Left hindlimb (tissue), 1 donor: Measurements from ENCODE around the gene ZNF674.
"Not testable (repeated sequence)": the region's sequence is repeated elsewhere in the genome, so short reads cannot be mapped to it uniquely, and the experiment has no call there.

ENCODE experiments used
- DNase-seq: peaks from one replicate; pipeline ENCODE4 v3.0.0-alpha.2; 2018

The ZNF674 gene

DNA sequence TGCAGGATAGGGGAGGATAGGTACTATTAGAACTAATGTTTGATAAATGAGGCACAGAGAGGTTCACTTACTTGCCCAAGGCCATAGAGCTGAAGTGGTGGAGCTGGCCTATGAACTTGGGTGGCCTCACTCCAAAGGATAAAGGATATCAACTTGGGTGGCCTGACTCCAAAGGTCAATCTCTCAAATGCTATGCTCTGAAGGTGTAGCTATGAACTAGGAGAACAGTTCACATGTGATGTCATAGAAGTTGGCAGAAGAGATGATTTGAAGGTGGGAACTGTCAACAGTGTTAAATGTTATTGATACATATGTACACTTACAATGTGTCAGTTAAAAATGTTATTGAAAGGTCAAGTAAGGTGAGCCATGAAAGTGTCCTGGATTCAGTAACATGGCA lies 22.2 kb upstream of the ZNF674 start:
- no peak for DNase-seq

- DNase-seq = no peak
Observed at GRCh38 chrX:46561824-46562657, 16.8 kb upstream of the ZNF674 start.

DNA sequence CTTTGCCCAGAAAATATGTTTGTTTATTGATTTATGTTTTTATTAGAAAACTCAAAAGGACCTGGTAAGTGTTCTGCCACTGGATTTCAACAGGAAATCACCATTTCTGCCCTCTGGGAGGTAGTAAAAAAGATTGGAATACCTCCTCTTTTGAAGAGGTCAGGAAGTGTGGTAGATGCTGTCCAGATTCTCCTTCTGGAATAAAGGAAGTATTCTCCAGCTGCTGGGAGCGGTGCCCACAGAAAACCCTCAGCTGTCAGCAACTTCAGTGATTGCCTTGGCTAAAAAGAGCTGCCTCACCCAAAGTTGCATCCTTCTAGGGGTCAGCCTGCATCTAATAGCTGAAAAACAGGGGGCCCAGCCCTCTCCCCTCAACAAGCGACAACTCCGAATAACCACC lies 13.8 kb upstream of the ZNF674 start:
- DNase-seq = no peak

- no peak for DNase-seq
Observed at GRCh38 chrX:46554942-46555341, 9.7 kb upstream of the ZNF674 start.

GRCh38 chrX:46553935-46554334 lies 8.7 kb upstream of the ZNF674 start:
- no peak for DNase-seq

DNA sequence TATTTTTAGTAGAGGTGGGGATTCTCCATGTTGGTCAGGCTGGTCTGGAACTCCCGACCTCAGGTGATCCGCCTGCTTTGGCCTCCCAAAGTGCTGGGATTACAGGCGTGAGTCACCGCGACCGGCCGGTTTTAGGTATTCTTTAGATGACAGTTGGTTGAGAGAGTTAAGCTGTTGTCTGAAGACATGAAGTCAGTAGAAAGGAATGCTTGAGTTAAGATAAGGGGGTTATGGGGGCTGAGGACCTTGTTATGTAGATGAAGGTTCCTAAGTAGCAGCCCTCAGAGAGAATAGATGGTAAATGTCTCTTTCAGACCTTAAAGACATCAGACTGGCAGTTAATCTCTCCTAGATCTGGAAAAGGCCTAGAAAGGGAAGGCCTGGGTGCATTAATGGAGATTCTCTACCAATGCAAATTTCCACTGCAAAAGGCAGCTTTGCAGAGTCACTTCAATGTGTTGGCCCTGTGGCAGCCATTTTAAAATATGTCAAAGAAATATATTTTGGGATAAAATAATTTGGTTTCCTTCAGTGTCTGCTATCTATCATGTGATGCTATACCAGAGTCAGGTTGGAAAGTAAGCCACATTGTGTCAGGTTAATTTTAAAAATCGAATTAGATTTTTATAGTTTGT lies 6.4 kb upstream of the ZNF674 start:
- DNase-seq = no peak

- no peak for DNase-seq
Observed at GRCh38 chrX:46549914-46550313, 4.7 kb upstream of the ZNF674 start.

DNA sequence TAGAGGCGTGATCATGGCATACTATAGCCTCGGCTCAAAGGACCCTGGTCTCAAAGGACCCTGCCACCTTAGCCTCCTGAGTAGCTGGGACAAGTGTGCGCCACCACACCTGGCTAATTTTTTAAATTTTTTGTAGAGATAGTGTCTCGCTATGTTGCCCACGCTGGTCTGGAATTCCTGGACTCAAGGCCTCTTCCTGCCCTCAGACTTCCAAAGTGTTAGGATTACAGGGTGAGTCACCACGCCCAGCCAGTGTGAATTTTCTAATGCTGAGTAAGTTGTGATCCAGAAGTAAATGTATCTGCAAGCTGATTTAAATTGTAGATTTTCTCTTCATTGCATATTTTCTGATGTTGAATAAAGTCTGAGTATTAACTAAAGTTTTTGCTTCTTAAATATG lies 2.6 kb upstream of the ZNF674 start:
- DNase-seq = no peak

DNA sequence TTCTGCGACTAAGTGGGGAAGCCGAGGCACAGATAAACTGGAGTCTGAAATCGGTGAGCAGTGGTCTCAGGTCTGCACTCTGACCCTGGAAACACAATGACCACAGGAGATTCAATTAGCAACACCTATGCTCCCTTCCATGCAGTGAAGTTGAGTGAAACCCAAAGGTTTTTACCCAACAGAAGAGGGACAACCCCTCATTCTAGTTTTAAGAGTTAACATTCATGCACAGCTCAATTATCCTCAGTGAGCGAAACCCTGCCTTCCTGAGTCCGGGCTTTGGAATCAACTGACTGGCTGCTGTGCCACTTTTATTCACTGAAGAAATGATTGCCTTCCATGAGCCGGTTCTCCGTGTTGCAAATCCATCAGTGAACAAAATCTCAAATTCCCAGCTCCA lies 694 bp downstream of the ZNF674 start:
- DNase-seq = not testable (repeated sequence)

- no peak for DNase-seq
Observed at GRCh38 chrX:46543441-46543840, 1.8 kb downstream of the ZNF674 start.

- DNase-seq = no peak
Observed at GRCh38 chrX:46531442-46531841, 13.8 kb downstream of the ZNF674 start.

DNA sequence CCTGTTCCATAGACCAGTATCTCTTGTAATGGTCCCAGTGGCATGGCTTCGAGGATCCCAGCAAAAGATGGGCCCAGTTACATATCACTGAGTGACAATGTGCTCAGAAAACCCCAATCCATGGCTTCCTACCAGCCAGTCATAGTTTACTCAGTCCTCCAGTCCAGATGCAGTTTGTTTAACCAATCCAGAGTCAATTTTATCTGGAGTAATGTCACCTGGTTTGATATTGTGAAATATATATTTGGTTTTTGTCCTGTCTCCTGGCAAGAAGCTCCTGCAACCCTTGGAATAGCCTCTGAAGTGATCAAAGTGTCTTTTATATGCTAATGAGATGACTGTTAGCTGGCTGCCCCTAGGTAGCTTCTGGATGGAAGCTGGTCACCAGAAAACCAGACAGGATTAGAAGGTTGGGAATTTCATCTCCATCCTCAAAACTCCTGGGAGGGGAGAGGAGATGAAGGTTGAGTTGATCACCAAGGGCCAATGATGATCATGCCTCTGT lies 14.8 kb downstream of the ZNF674 start:
- DNase-seq = not testable (repeated sequence)

DNA sequence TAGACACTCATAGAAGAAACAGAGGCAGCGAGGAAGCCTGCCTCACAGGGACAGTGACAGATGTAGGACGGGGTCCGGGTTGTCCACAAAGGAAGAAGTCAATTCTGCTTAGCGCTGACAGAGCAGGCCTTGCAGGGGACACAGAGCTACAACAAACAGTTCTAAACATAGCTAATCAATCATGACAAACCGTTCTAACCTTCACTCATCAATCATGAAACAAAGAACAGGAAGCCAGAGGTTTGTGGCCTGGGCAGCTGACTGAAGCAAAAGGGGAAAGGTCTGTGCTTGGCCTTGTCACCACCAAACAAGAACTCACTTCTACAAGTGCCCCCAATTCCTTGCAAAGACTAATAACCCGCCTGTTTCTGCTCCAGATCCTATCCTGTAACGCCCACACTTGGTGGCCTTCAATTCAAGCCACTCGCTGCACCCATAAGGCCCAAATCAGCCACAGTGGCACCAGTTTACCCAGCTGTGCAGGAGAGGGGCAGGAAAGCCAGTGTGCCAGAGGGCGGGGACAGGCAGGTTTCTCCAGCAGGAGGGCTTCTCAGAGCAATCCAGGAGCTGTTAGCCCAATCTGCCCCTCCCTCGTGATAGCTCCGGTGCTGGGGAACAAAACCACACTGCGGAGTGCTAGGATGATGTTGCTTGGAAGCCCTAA lies 15.3 kb downstream of the ZNF674 start:
- DNase-seq = not testable (repeated sequence)

DNA sequence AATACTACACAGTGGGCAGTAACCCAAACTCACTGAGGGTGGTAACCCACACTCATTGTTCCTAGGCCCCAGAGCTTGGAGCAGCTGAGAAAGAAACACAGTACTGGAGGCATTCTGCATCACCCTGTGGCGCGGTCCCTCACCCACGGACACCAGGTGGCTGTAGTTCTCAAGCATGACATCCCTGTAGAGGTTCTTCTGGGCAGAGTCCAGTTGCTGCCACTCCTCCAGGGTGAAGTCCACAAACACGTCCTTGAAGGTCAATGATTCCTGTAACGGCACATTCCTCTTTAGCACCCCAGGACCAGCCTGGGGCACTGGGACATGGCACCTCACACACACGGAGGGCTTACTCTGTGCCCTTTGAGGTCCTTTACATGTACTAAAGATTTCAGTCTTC lies 16.6 kb downstream of the ZNF674 start:
- not testable (repeated sequence) for DNase-seq

DNA sequence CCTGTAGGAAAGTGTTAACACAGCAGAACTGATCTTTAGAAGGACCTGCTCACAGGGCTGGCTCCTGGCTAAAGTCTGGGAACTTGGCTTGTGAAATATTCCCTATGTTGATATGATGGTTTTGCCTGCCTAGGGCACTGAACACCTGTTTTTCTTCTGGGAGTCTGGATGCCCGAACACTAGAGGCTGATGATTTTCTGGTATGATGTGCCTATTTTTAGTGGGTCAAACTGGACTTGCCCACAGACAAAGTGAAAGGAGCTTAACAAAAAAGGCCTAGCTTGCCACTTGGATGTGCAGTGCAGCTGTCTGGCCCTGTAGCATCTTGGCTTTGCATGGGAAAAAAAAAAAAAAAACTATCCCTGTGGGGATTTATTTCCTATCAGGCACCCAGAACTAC lies 39.1 kb downstream of the ZNF674 start:
- no peak for DNase-seq

DNA sequence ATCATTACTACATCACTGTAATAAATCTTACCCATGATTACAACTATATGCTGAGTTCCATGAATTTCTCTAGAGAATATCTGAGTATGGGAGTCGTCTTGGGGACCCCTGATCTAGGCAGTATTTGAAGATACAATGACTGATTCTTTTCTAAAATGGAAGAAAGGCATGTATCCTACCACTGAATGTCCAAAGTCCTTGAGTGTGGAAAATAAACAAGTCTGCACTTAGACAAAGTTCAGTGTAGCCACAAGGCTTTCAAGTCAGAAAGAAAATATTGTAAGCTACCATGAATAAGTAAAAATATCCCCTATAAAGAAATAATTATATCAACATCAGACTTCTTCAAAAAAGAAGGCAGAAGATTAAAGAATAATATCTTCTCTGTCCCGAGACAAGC lies 42.4 kb downstream of the ZNF674 start:
- no peak for DNase-seq

DNA sequence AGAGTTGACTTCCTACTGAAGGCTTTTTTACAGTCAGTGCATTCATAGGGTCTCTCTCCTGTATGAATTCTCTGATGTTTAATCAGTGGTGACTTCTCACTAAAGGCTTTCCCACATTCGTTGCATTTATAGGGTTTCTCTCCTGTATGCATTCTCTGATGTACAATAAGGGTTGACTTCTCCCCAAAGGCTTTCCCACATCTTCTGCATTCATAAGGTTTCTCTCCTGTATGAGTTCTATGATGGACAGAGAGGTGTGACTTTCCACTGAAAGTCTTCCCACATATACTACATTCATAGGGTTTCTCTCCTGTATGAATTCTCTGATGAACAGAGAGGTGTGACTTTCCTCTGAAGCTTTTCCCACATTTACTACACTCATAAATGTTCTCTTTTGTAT lies 45.2 kb downstream of the ZNF674 start:
- DNase-seq = no peak

DNA sequence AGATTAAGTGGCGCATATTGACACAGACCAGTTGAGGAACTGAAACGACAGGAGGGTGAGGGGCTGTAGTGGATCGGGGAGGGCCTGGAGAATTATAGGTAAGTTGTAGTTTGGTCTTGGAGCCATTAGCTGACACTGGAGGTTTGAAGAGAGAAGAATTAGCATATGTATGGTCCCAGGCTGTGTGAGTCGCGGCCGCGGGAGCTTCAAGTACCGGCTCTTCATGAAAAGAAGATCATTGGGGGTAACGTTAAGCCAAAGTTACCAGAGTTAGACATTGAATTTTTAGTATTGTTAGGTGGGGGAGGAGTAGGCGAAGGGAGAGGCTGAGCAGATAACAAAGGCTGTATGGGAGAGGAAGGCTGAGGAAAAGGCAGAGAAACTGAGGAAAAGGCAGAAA lies 56.5 kb downstream of the ZNF674 start:
- no peak for DNase-seq

DNA sequence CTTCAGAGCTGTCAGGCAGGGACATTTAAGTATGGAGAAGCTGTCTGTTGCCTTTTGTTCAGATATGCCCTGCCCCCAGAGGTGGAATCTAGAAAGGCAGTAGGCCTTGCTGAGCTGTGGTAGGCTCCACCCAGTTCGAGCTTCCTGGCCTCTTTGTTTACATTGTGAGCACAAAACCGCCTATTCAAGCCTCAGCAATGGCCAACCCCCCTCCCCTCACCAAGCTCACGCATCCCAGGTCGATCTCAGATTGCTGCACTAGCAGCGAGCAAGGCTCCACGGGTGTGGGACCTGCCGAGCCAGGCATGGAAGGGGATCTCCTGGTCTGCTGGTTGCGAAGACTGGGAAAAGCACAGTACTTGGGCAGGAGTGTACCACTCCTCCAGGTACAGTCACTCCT lies 59.3 kb downstream of the ZNF674 start:
- no peak for DNase-seq

DNA sequence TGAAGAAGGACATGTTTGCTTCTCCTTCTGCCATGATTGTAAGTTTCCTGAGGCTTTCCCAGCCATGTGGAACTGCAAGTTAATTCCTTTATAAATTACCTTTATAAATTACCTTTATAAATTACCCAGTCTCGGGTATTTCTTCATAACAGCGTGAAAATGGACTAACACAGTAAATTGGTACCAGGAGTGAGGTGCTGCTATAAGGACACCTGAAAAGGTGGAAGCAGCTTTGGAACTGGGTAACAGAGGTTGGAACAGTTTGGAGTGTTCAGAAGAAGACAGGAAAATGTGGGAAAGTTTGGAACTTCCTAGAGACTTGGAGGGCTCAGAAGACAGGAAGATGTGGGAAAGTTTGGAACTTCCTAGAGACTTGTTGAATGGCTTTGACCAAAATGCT lies 66.6 kb downstream of the ZNF674 start:
- DNase-seq = not testable (repeated sequence)

DNA sequence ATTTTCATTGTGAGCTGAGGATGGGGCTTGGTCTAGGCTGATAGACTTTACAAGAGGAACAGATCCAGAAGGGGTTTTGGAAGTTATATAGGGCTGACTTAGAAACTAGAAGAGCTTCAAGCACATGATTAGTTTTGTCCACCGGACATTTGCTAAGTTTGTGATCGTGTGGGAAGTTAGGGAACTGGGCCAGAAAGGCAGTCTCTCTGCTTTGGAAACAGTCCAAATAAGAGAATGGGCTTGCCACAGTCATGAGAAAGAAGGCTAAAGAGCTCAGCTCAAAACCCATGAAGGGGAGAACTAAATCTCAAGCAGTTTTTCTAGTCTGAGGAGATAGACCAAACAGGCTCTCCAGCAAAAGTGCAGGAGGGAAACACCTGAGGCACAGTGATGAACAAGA lies 67.8 kb downstream of the ZNF674 start:
- DNase-seq = no peak

DNA sequence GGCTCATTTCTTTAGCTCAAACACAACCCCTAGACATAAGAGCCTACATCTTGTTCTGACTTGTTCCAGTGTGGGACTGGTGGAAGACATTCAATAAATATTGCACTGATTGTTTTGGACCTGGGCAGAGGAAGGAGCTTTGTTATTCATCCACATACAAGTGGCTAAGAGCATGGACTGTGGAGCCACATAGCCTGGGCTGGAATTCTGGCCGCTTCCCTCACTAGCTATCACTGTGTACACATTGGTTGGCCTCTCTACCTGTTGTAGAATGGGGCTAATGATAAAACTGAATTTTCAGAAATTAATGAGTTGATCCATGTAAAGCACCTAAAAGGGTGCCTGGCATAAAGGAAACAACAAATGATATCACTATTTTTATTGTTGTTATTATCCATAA lies 80.0 kb downstream of the ZNF674 start:
- DNase-seq = no peak

- DNase-seq = no peak
Observed at GRCh38 chrX:46463682-46464081, 81.5 kb downstream of the ZNF674 start.

GRCh38 chrX:46461660-46462191 lies 83.5 kb downstream of the ZNF674 start:
- no peak for DNase-seq
